HEK293 (cell line): ENCODE data around the gene TCAP.

Experiments used
- CTCF ChIP-seq: fragments of 450-650 bp; formaldehyde crosslinking; IDR thresholded peaks from 2 replicates; pipeline ENCODE4 v1.5.1; 2016; ENCODE audit warnings: missing biosample characterization, missing genetic modification characterization
- PRDM4 ChIP-seq: fragments of 450-650 bp; formaldehyde crosslinking; IDR thresholded peaks from 2 replicates; pipeline ENCODE4 v1.5.1; 2017; ENCODE audit warnings: missing biosample characterization, missing genetic modification characterization
- ZNF16 ChIP-seq: fragments of 450-650 bp; formaldehyde crosslinking; IDR thresholded peaks from 2 replicates; pipeline ENCODE4 v1.5.1; 2016; ENCODE audit warnings: low read depth, missing biosample characterization, missing genetic modification characterization
- ZNF19 ChIP-seq: fragments of 450-650 bp; formaldehyde crosslinking; IDR thresholded peaks from 2 replicates; pipeline ENCODE4; 2016; ENCODE audit warnings: missing biosample characterization, missing genetic modification characterization, low read depth
- ZNF558 ChIP-seq: fragments of 450-650 bp; formaldehyde crosslinking; IDR thresholded peaks from 2 replicates; pipeline ENCODE4 v1.5.1; 2016; ENCODE audit warnings: missing biosample characterization, missing genetic modification characterization
- ZNF776 ChIP-seq: fragments of 450-650 bp; formaldehyde crosslinking; IDR thresholded peaks from 2 replicates; pipeline ENCODE4 v1.5.0; 2017; ENCODE audit warnings: missing biosample characterization, missing genetic modification characterization, borderline replicate concordance

GRCh38 chr17:39643271-39643670 lies 21.9 kb upstream of the TCAP start:
- no peak for TF ChIP-seq ZNF16
- TF ChIP-seq CTCF (tag by site-specific recombination), result no peak
- no peak for TF ChIP-seq ZNF558 (tag by site-specific recombination)
- TF ChIP-seq ZNF776, result no peak
- TF ChIP-seq PRDM4 (tag by site-specific recombination), result no peak
- TF ChIP-seq ZNF19 (tag by site-specific recombination), result no peak
